Measurements from ENCODE around the gene NOL9. TPM values are rescaled to one million over a fixed set of nuclear protein-coding genes. Genes with fewer than 3 reads are reported as not detected.

NOL9 gene
- total and polyA plus RNA-seq, 9 of the 15 experiments (the other 6 are each of a cell fraction or from before 2014, with no cell fraction given), result 5.6 to 76.5 (median 47.3) TPM

DNA sequence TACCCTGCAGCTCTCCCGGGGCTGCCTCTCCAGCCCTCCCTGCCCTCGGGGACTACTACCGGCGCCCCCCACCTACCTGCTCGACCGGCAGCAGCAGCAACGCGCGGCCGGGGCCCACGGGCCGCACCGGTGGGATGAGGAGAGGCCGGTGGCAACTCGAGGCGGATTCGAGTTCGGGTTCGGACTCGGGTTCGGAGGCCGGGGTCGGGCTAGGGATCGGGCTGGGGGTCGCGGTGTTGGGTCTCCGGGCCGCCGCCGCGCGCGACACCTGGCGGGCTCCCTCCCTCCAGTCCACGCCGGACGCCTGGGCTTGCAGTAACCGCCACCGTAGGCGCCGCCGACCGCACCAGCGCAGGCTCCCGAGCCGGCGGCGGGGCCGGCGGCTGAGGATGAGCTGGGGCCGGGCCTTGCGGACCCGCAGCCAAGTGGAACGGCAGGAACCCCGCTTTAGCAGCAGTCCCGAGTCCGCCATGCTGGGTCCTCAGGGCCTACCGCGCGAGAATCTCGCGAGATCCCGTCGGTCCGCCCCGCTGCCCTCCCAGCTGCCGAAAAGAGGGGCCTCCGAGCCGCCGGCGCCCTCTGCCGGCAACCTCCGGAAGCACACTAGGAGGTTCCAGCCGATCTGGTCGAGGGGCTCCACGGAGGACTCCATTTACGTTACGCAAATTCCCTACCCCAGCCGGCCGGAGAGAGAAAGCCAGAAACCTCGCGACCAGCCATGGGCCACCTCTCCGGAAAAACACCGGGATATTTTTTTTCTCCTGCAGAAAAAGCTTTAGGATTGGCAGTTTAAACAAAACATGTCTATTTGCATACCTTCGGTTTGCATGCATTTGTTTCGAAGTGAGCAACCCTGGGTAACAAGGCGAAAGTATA is at the start of gene NOL9 (continued):
- TF ChIP-seq, protein P1, sequence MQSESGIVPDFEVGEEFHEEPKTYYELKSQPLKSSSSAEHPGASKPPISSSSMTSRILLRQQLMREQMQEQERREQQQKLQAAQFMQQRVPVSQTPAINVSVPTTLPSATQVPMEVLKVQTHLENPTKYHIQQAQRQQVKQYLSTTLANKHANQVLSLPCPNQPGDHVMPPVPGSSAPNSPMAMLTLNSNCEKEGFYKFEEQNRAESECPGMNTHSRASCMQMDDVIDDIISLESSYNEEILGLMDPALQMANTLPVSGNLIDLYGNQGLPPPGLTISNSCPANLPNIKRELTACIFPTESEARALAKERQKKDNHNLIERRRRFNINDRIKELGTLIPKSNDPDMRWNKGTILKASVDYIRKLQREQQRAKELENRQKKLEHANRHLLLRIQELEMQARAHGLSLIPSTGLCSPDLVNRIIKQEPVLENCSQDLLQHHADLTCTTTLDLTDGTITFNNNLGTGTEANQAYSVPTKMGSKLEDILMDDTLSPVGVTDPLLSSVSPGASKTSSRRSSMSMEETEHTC (IDR thresholded peaks at IDR 0.05), result no peak
- TF ChIP-seq NELFE (IDR thresholded peaks at IDR 0.05; ENCODE audit: insufficient read depth, insufficient read length) (no peak), EP300 (IDR thresholded peaks at IDR 0.05; ENCODE audit: low read length) (peak; percentile 51), PHF8 (IDR thresholded peaks at IDR 0.05; ENCODE audit: borderline replicate concordance, low read length) (peak; percentile 94; the same call in 1 of the 2 replicates), NUFIP1 (IDR thresholded peaks at IDR 0.05; ENCODE audit: partially characterized antibody) (no peak), NFATC3 (IDR thresholded peaks at IDR 0.05) (no peak), ZNF121 (CRISPR knock-in tag; conservative IDR thresholded peaks at IDR 0.05) (no peak), SRSF7 (optimal IDR thresholded peaks at IDR 0.05; ENCODE audit: low read depth, low read length) (no peak), GABPA (tag; conservative IDR thresholded peaks at IDR 0.05; ENCODE audit: low read depth) (0 out of 2 replicates have a peak, but pooled peaks have one; percentile 38), ZNF239 (CRISPR knock-in tag; IDR thresholded peaks at IDR 0.05) (peak; percentile 27; the same call in 1 of the 2 replicates), CBX8 (IDR thresholded peaks at IDR 0.05; ENCODE audit: borderline replicate concordance, extremely low read depth, low read depth, low read length, poor library complexity, severe bottlenecking) (no peak), PHB2 (IDR thresholded peaks at IDR 0.05; ENCODE audit: low read depth) (no peak), NFYB (IDR thresholded peaks at IDR 0.05; ENCODE audit: extremely low read depth, insufficient read length) (no peak)
- TF ChIP-seq, protein P2, sequence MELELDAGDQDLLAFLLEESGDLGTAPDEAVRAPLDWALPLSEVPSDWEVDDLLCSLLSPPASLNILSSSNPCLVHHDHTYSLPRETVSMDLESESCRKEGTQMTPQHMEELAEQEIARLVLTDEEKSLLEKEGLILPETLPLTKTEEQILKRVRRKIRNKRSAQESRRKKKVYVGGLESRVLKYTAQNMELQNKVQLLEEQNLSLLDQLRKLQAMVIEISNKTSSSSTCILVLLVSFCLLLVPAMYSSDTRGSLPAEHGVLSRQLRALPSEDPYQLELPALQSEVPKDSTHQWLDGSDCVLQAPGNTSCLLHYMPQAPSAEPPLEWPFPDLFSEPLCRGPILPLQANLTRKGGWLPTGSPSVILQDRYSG (tag; conservative IDR thresholded peaks at IDR 0.05; ENCODE audit: low read depth), result no peak
- TF ChIP-seq, protein P3, sequence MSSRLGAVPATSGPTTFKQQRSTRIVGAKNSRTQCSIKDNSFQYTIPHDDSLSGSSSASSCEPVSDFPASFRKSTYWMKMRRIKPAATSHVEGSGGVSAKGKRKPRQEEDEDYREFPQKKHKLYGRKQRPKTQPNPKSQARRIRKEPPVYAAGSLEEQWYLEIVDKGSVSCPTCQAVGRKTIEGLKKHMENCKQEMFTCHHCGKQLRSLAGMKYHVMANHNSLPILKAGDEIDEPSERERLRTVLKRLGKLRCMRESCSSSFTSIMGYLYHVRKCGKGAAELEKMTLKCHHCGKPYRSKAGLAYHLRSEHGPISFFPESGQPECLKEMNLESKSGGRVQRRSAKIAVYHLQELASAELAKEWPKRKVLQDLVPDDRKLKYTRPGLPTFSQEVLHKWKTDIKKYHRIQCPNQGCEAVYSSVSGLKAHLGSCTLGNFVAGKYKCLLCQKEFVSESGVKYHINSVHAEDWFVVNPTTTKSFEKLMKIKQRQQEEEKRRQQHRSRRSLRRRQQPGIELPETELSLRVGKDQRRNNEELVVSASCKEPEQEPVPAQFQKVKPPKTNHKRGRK (tag; IDR thresholded peaks at IDR 0.05), result no peak
- TF ChIP-seq, protein P4, sequence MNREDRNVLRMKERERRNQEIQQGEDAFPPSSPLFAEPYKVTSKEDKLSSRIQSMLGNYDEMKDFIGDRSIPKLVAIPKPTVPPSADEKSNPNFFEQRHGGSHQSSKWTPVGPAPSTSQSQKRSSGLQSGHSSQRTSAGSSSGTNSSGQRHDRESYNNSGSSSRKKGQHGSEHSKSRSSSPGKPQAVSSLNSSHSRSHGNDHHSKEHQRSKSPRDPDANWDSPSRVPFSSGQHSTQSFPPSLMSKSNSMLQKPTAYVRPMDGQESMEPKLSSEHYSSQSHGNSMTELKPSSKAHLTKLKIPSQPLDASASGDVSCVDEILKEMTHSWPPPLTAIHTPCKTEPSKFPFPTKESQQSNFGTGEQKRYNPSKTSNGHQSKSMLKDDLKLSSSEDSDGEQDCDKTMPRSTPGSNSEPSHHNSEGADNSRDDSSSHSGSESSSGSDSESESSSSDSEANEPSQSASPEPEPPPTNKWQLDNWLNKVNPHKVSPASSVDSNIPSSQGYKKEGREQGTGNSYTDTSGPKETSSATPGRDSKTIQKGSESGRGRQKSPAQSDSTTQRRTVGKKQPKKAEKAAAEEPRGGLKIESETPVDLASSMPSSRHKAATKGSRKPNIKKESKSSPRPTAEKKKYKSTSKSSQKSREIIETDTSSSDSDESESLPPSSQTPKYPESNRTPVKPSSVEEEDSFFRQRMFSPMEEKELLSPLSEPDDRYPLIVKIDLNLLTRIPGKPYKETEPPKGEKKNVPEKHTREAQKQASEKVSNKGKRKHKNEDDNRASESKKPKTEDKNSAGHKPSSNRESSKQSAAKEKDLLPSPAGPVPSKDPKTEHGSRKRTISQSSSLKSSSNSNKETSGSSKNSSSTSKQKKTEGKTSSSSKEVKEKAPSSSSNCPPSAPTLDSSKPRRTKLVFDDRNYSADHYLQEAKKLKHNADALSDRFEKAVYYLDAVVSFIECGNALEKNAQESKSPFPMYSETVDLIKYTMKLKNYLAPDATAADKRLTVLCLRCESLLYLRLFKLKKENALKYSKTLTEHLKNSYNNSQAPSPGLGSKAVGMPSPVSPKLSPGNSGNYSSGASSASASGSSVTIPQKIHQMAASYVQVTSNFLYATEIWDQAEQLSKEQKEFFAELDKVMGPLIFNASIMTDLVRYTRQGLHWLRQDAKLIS (CRISPR knock-in tag; IDR thresholded peaks at IDR 0.05), result peak; percentile 59; the same call in 1 of the 2 replicates
- TF ChIP-seq, protein P5, sequence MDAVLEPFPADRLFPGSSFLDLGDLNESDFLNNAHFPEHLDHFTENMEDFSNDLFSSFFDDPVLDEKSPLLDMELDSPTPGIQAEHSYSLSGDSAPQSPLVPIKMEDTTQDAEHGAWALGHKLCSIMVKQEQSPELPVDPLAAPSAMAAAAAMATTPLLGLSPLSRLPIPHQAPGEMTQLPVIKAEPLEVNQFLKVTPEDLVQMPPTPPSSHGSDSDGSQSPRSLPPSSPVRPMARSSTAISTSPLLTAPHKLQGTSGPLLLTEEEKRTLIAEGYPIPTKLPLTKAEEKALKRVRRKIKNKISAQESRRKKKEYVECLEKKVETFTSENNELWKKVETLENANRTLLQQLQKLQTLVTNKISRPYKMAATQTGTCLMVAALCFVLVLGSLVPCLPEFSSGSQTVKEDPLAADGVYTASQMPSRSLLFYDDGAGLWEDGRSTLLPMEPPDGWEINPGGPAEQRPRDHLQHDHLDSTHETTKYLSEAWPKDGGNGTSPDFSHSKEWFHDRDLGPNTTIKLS (IDR thresholded peaks at IDR 0.05; ENCODE audit: borderline replicate concordance, low read depth), result peak; percentile 98
